Skeletal muscle tissue (tissue), 4 donors: ENCODE data around the gene LINC00237. TPM values are rescaled to one million over a fixed set of nuclear protein-coding genes. Genes with fewer than 3 reads are reported as not detected.

Experiments used
- H3K27ac ChIP-seq: one replicate; pipeline ENCODE4 v1.7.0; 2013; ENCODE audit warnings: mild to moderate bottlenecking, low read depth, low read length, inconsistent platforms
- H3K27me3 ChIP-seq, 3 donors: one replicate each; pipeline ENCODE4 v1.7.0; 2013; ENCODE audit warnings: low read length in 3 of 3; ENCODE audit not compliant: control insufficient read depth in 3 of 3, insufficient read depth in 3 of 3
- H3K36me3 ChIP-seq, 3 donors: one replicate each; pipeline ENCODE4 v1.7.0; 2013; ENCODE audit warnings: low read length in 3 of 3; ENCODE audit not compliant: control insufficient read depth in 3 of 3, insufficient read depth in 3 of 3
- H3K4me1 ChIP-seq, 3 donors: one replicate each; pipeline ENCODE4 v1.7.0; 2013; ENCODE audit warnings: low read length in 3 of 3, mild to moderate bottlenecking in 3 of 3; ENCODE audit not compliant: control insufficient read depth in 3 of 3, insufficient read depth in 3 of 3
- H3K4me3 ChIP-seq, 3 donors: one replicate each; pipeline ENCODE4 v1.7.0; 2013; ENCODE audit warnings: low read length in 3 of 3
- H3K9ac ChIP-seq, 3 donors: one replicate each; pipeline ENCODE4 v1.7.0; 2013; ENCODE audit warnings: low read length in 3 of 3, mild to moderate bottlenecking in 3 of 3, moderate library complexity in 2 of 3, low read depth in 1 of 3
- H3K9me3 ChIP-seq, 3 donors: one replicate each; pipeline ENCODE4 v1.7.0; 2013; ENCODE audit warnings: low read length in 3 of 3; ENCODE audit not compliant: control insufficient read depth in 3 of 3
- total RNA-seq: library from RNA; depleted of rRNA; stranded (reverse); fragments of >200 nt; gene quantifications from one replicate; pipeline ENCODE4 v1.2.3, GENCODE V29; 2014
- donor health status: Osteomylitis.

Gene LINC00237
- total RNA-seq, 1 donor from 2014 or later = 0.52 TPM

DNA sequence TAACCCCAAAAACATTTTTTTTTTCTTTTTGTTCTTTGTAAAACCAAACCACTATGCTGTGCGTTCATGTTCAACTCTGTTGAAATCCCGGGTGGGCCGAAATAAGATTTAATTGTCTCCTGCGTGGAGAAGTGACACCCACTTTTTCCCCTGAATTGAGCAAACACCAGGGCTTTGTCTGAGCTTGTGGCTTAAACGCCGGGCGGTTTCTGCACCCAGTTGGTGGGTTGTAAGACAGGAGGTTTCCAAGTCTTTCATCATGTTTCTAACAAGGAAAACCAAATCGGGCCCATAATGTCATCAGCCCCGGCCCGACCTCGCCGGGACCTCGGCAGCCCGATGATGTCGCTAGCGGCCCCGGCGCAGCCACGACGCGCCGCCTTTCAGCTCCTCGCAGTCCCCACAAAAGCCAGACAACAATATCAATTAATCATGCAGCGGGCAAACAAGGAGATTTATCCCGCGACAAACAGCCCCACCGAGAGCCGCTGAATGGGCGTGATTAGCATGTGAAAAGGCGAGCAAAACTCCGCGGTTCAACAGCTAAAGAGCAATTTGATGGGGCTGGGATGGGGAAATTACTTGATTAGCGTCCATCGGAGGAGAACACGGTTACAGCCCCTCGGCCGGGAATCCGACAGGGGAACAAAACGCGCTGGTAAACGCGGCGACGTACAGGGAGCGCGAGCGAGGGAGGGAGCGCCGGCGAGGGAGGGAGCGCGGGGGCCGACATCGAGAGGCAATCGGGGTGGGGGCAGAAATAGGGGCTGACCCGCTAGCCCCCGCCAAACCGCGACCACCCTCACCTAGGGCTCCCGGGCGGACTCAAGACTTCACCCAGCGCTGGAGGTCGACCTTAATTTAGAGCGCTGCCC is 5.3 kb downstream of the LINC00237 start:
- peak overlapping the region in 2 of 3 donors; percentile 57 to 63 for H3K9ac ChIP-seq
- peak overlapping the region; percentile 29 to 67 (median 59) for H3K4me3 ChIP-seq
- peaks cover 83 to 86% (median 85%) of the 10 kb centered on the region in 3 donors for H3K27me3 ChIP-seq
- no peaks in the 10 kb centered on the region for H3K36me3 ChIP-seq
- no peaks in the 10 kb centered on the region for H3K9me3 ChIP-seq
- H3K4me1 ChIP-seq = peaks cover 18 to 33% (median 32%) of the 10 kb centered on the region in 3 donors
- H3K27ac ChIP-seq = peak overlapping the region; percentile 7

DNA sequence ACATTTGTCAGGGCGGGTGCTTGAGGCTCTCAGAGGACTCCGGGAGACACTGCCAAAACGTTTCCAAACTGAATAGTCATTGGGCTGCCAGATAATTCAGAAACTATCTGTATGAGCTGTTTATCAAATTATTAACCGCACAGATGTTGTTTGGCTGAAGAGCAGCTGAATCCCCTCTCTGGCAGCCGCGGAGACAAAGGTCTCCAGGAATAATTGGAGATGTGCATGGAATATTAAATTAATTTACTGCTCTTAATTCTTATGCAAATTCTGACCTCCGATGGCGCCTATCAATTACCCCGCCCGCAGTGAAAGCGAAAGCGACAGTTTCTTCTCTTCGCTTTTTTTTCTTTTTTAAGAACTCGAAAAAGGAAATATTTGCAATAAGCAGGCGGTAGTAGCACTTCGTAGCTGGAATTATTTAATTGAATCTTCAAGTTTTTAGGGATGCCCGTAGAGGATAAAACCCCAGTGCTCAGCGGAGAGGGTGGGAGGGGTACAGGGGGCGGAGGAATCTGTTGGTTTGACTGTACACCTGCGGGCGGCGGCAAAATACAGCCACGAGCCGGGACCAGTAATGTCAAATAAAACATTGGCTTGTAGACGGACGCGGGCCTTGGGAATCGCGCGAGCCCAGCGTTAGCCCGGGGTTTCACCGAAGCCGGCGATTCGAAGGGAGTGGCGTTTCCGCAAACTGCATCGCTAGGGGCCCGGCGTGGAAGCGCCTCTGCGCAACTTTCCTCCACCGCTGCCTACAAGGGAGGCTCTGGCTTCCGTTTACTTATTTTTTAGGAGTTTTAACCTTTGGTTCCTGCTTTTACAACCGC is 6.2 kb downstream of the LINC00237 start:
- Histone ChIP-seq H3K4me3 (peak overlapping the region; percentile 29 to 59 (median 58)), H3K27me3 (peaks cover 76 to 79% (median 77%) of the 10 kb centered on the region in 3 donors), H3K36me3 (no peaks in the 10 kb centered on the region), H3K9ac (peak overlapping the region in 2 of 3 donors; percentile 57 to 63), H3K9me3 (no peaks in the 10 kb centered on the region), H3K4me1 (peaks cover 18 to 32% (median 32%) of the 10 kb centered on the region in 3 donors), H3K27ac (peak overlapping the region; percentile 7)

DNA sequence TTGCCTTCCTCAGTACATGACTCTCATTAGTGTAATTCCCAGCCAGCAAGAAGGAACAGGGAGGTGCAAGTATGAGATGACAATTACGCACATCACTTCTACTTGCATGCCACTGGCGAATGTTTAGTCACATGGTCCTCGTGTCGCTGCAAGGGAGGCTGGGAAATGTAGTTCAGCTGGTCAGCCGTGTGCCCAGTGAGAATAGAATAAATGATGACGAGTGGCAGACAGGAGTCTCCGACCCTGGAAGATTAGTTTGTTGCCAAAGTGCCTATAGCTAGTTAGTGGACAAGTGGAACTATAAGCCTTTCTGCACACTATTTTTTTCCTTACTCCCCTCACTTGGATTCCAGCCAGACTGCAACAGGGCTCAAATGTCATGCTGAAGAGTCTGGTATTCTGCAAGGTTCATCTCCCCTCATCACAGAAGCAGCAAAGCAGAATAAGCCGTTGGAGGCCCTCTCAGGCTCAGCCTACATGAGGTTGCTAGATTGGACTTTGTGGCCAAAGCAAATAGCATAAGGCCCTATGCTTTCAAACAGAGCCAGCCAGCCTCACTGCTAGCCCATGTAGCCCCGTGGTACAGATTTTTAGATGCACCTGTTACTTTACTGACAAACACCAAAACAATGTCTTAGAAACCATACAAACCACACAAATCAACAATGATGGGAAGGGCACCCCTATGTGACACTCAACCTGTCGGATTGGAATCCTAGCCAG is 9.7 kb downstream of the LINC00237 start:
- no peaks in the 10 kb centered on the region for H3K9me3 ChIP-seq
- peaks cover 57 to 63% (median 58%) of the 10 kb centered on the region in 3 donors for H3K27me3 ChIP-seq
- peaks cover 14 to 19% (median 14%) of the 10 kb centered on the region in 3 donors for H3K4me1 ChIP-seq
- H3K9ac ChIP-seq = no peak overlapping the region
- H3K4me3 ChIP-seq = no peak overlapping the region
- H3K27ac ChIP-seq = no peak overlapping the region
- no peaks in the 10 kb centered on the region for H3K36me3 ChIP-seq

DNA sequence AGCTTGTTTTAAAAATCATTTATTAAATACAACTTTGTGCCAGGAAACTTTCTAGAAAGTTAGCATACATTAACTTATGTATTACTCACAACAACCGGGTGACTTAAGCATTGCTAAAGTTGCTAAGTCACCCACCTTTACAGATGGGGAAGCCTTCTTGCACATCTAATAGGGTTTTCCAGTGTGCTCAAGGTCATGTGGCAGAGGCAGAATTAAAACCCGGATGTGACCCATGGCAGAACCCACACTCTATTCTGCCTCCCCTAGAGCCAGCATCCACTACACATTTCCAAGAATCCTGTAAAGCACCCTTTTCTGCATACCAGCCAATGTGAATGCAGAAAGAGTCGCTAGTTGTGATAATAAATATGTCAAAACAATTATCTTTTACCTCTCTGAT is 13.4 kb downstream of the LINC00237 start:
- Histone ChIP-seq H3K9ac (no peak overlapping the region), H3K27me3 (peaks cover 46 to 55% (median 53%) of the 10 kb centered on the region in 3 donors), H3K27ac (no peak overlapping the region), H3K4me3 (no peak overlapping the region), H3K4me1 (no peaks in the 10 kb centered on the region), H3K36me3 (no peaks in the 10 kb centered on the region), H3K9me3 (no peaks in the 10 kb centered on the region)

DNA sequence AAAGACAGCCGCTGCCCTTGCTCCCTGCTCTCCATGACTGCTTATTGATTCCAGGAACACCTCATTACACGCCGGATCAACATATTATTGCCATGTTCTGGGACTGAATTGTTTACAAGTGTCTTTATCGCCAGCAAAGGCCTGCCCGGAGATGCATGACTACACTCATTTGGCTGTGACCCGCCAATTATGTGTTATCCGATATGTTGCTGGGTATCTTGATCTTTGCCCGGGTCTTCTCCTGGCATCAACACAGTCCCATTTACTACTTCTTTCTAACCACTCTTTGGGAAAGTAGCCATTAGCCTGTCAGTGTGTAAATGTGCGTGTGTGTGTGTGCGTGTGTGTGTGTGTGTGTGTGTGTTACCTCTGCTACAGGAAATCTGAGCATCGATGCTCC is 15.4 kb downstream of the LINC00237 start:
- no peak overlapping the region for H3K4me3 ChIP-seq
- H3K27me3 ChIP-seq = peaks cover 40 to 46% (median 42%) of the 10 kb centered on the region in 3 donors
- no peak overlapping the region for H3K9ac ChIP-seq
- H3K9me3 ChIP-seq = no peaks in the 10 kb centered on the region
- no peaks in the 10 kb centered on the region for H3K4me1 ChIP-seq
- H3K27ac ChIP-seq = no peak overlapping the region
- H3K36me3 ChIP-seq = no peaks in the 10 kb centered on the region

DNA sequence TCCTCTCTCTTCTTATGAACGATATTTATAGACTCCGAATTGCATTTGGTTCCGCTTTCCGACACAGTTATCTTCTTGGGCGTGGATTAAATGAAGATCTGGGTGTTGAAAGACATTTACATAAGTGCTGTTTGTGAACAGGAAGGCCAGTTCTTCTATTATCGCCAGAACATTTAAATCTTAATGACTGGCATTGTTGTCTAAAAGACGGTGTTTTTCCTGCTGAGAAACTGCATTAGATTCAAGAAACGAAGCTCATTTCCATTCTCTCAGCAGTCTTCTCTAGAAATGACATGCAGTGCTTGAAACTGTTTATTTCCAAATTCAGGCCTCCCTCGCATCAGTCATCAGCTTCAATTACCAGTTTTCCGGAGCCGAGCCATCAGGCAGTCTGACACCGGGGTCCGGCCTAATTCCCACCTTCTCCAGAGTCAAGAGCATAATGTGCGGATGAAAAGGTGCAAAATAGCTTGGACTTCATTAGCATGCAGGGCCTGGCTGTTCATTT is 16.0 kb downstream of the LINC00237 start:
- H3K27me3 ChIP-seq = peaks cover 40 to 46% (median 42%) of the 10 kb centered on the region in 3 donors
- H3K9me3 ChIP-seq = no peaks in the 10 kb centered on the region
- H3K4me1 ChIP-seq = no peaks in the 10 kb centered on the region
- no peaks in the 10 kb centered on the region for H3K36me3 ChIP-seq
- H3K4me3 ChIP-seq = no peak overlapping the region
- H3K9ac ChIP-seq = no peak overlapping the region
- H3K27ac ChIP-seq = no peak overlapping the region

DNA sequence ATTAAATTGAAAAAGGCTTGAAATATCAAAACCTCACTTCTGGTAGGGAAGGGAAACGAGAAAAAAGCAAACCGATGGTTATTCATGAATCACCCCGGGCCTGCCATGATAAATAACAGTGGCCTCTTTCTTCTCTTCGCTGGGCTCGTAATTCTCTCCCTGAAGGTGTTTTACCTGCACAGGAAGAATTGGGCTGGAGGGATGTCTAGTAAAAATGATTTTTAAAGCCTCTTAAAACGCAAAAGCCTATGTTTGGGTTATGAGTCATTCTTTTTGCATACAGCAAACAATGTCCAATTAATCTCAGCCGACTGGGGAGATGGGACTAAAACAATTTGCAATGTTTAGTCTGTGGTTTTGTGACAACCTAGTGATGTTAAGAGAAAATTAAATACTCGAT is 16.8 kb downstream of the LINC00237 start:
- H3K27me3 ChIP-seq = peaks cover 42 to 46% (median 45%) of the 10 kb centered on the region in 3 donors
- H3K4me3 ChIP-seq = no peak overlapping the region
- no peaks in the 10 kb centered on the region for H3K36me3 ChIP-seq
- no peaks in the 10 kb centered on the region for H3K4me1 ChIP-seq
- no peak overlapping the region for H3K9ac ChIP-seq
- H3K9me3 ChIP-seq = no peaks in the 10 kb centered on the region
- H3K27ac ChIP-seq = no peak overlapping the region

DNA sequence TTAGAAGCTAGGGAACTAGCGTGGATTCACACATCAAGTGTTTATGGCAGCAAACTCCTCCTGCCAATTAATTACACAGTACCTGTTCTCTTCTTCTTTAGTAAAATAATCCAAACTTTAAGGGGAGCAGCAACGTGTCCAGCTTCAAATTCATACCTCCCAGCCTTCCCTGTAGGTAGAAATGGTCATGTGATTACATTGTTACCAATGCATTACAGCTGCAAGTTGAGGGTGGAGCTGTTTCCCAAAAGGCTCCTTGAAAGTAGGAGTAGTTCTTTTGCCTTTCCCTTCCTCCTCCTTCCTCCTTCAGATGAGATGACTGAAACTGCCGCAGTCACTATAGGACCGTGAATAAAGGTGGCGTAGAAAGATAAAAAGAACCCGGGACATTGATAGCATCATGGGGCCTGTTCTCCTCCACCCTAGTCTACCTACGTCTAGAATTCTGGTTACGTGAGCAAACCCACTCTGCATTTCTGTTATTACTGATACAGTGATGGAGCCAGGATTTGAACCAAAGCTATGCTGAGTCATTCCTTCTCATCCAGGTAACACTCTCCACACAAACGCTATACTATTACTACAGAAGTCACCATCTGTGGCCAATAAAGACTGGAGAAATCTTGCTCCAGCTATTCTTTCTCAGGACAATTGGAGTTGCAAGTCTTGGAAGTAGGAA is 18.2 kb downstream of the LINC00237 start:
- H3K4me3 ChIP-seq = no peak overlapping the region
- H3K27me3 ChIP-seq = peaks cover 36 to 38% (median 37%) of the 10 kb centered on the region in 3 donors
- no peak overlapping the region for H3K9ac ChIP-seq
- no peak overlapping the region for H3K27ac ChIP-seq
- H3K9me3 ChIP-seq = no peaks in the 10 kb centered on the region
- no peaks in the 10 kb centered on the region for H3K4me1 ChIP-seq
- no peaks in the 10 kb centered on the region for H3K36me3 ChIP-seq

DNA sequence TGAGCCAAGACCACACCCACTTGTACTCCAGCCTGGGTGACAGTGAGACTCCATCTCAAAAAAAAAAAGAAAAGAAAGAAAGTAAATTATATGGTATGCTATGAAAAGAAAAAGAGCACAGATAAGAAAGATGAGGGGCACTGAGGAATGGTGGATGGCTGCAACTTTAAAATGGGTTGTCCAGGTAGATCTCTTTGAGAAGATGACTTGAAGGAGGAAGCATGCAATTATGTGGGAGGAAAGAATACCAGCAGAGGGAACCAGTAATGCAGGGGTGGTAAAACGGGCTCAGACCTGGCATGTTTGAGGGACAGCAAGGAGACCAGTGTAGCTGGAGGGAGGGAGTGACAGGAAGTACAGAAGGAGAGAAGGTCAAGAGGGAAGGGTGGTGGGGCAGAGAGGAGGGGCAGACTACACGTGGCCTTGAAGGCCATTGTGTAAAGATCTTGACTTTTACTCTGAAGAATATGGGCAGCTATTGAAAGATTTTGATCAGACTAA is 22.3 kb downstream of the LINC00237 start:
- peaks cover 5 to 30% (median 11%) of the 10 kb centered on the region in 3 donors for H3K27me3 ChIP-seq
- H3K36me3 ChIP-seq = no peaks in the 10 kb centered on the region
- H3K4me3 ChIP-seq = no peak overlapping the region
- no peak overlapping the region for H3K27ac ChIP-seq
- H3K4me1 ChIP-seq = no peaks in the 10 kb centered on the region
- H3K9ac ChIP-seq = no peak overlapping the region
- no peaks in the 10 kb centered on the region for H3K9me3 ChIP-seq
